HepG2 (cell line): ENCODE measurements around the gene ZBP1. TPM values are rescaled to one million over a fixed set of nuclear protein-coding genes. Genes with fewer than 3 reads are reported as not detected.

Source experiments
- ATF7 ChIP-seq, 2 experiments: fragments of 450-650 bp in 1 of 2; sonication (generic) in 1 of 2; formaldehyde crosslinking in 1 of 2; IDR thresholded peaks; 2 replicates each; pipeline versions ENCODE4 v1.4.0 to v1.6.1; 2016 to 2020; ENCODE audit warnings: antibody characterized with exemption in 1 of 2, mild to moderate bottlenecking in 1 of 2, missing genetic modification reagents in 1 of 2
- ISL2 ChIP-seq: sonication (generic); formaldehyde crosslinking; IDR thresholded peaks from 2 replicates; pipeline ENCODE4 v1.5.0; 2020; ENCODE audit warnings: missing genetic modification reagents
- KLF9 ChIP-seq: IDR thresholded peaks from 2 replicates; pipeline ENCODE4 v1.6.1; 2016; ENCODE audit warnings: low read depth
- MIXL1 ChIP-seq: IDR thresholded peaks from 2 replicates; pipeline ENCODE4 v1.6.1; 2016
- NFE2L2 ChIP-seq: fragments of 150-350 bp; IDR thresholded peaks from 2 replicates; pipeline ENCODE4 v1.6.1; 2014; ENCODE audit warnings: low read length
- NFIB ChIP-seq: sonication (generic); formaldehyde crosslinking; IDR thresholded peaks from 2 replicates; pipeline ENCODE4 v1.9.0; 2021; ENCODE audit warnings: missing genetic modification reagents, mild to moderate bottlenecking, borderline replicate concordance
- PITX1 ChIP-seq: sonication (generic); formaldehyde crosslinking; IDR thresholded peaks from 2 replicates; pipeline ENCODE4 v1.5.1; 2020; ENCODE audit warnings: mild to moderate bottlenecking, missing genetic modification reagents
- SUZ12 ChIP-seq: fragments of 150-350 bp; IDR thresholded peaks from 2 replicates; pipeline ENCODE4 v1.6.1; 2014; ENCODE audit warnings: low read depth, low read length
- ZFP36 ChIP-seq: fragments of 150-350 bp; IDR thresholded peaks from 2 replicates; pipeline ENCODE4 v1.6.1; 2018; ENCODE audit warnings: borderline replicate concordance, low read length, low read depth; ENCODE audit not compliant: partially characterized antibody
- ZFP90 ChIP-seq: sonication (generic); formaldehyde crosslinking; IDR thresholded peaks from 2 replicates; pipeline ENCODE4 v1.8.0; 2022; ENCODE audit warnings: missing genetic modification reagents, mild to moderate bottlenecking, inconsistent platforms, borderline replicate concordance
- ZNF274 ChIP-seq: sonication (generic); formaldehyde crosslinking; IDR thresholded peaks from 2 replicates; pipeline ENCODE4 v1.5.1; 2020; ENCODE audit warnings: mild to moderate bottlenecking, missing genetic modification reagents
- ZNF354B ChIP-seq: sonication (generic); formaldehyde crosslinking; IDR thresholded peaks from 2 replicates; pipeline ENCODE4 v1.8.0; 2022; ENCODE audit warnings: mild to moderate bottlenecking, missing genetic modification reagents
- ZNF547 ChIP-seq: sonication (generic); formaldehyde crosslinking; IDR thresholded peaks from 2 replicates; pipeline ENCODE4 v1.5.1; 2020; ENCODE audit warnings: mild to moderate bottlenecking, missing genetic modification reagents
- ZNF713 ChIP-seq: sonication (generic); formaldehyde crosslinking; IDR thresholded peaks from 2 replicates; pipeline ENCODE4 v1.4.0; 2020; ENCODE audit warnings: mild to moderate bottlenecking, missing genetic modification reagents
- ZNF724P ChIP-seq: sonication (generic); formaldehyde crosslinking; IDR thresholded peaks from 2 replicates; pipeline ENCODE4 v1.8.0; 2022; ENCODE audit warnings: missing genetic modification reagents, borderline replicate concordance
- polyA plus RNA-seq, 8 experiments: library from polyadenylated mRNA; depleted of rRNA in 3 of 8; stranded (reverse) in 7 of 8; unstranded in 1 of 8; fragments of >200 nt; fragmentation: Illumina TruSeq in 4 of 8; extraction: Trizol in 4 of 8; gene quantifications; 2 replicates each; pipeline versions ENCODE4 v1.2.1 to v1.2.3, GENCODE V29; 2011 to 2016; ENCODE audit warnings: low read depth in 4 of 8, missing spikeins in 1 of 8, mixed read lengths in 1 of 8; ENCODE audit not compliant: insufficient read depth in 1 of 8
- total RNA-seq, 5 experiments: library from RNA; depleted of rRNA; stranded (reverse); fragments of >200 nt; fragmentation: Illumina TruSeq; extraction: Trizol; gene quantifications; 2 replicates each; pipeline ENCODE4 v1.2.3, GENCODE V29; 2016; ENCODE audit warnings: low read depth in 1 of 5
- TF ChIP-seq, protein P1 (sequence below): sonication (generic); formaldehyde crosslinking; IDR thresholded peaks from 2 replicates; pipeline ENCODE4 v1.4.0; 2020; ENCODE audit warnings: missing genetic modification reagents, borderline replicate concordance
- TF ChIP-seq, protein P2 (sequence below): sonication (generic); formaldehyde crosslinking; IDR thresholded peaks from 2 replicates; pipeline ENCODE4 v1.9.0; 2022; ENCODE audit warnings: missing genetic modification reagents, mild to moderate bottlenecking, borderline replicate concordance
- TF ChIP-seq, protein P3 (sequence below): sonication (generic); formaldehyde crosslinking; IDR thresholded peaks from 2 replicates; pipeline ENCODE4 v1.8.0; 2022; ENCODE audit warnings: mild to moderate bottlenecking, missing genetic modification reagents; ENCODE audit not compliant: insufficient replicate concordance
- TF ChIP-seq, protein P4 (sequence below): sonication (generic); formaldehyde crosslinking; IDR thresholded peaks from 2 replicates; pipeline ENCODE4 v1.4.0; 2020; ENCODE audit warnings: mild to moderate bottlenecking, missing genetic modification reagents
- TF ChIP-seq, protein P5 (sequence below): sonication (generic); formaldehyde crosslinking; IDR thresholded peaks from 2 replicates; pipeline ENCODE4 v1.5.1; 2020; ENCODE audit warnings: mild to moderate bottlenecking, moderate library complexity, missing genetic modification reagents

The ZBP1 gene
- total and polyA plus RNA-seq, 2 of the 13 experiments (the other 11 are each of a cell fraction or from before 2014, with no cell fraction given): not detected

DNA sequence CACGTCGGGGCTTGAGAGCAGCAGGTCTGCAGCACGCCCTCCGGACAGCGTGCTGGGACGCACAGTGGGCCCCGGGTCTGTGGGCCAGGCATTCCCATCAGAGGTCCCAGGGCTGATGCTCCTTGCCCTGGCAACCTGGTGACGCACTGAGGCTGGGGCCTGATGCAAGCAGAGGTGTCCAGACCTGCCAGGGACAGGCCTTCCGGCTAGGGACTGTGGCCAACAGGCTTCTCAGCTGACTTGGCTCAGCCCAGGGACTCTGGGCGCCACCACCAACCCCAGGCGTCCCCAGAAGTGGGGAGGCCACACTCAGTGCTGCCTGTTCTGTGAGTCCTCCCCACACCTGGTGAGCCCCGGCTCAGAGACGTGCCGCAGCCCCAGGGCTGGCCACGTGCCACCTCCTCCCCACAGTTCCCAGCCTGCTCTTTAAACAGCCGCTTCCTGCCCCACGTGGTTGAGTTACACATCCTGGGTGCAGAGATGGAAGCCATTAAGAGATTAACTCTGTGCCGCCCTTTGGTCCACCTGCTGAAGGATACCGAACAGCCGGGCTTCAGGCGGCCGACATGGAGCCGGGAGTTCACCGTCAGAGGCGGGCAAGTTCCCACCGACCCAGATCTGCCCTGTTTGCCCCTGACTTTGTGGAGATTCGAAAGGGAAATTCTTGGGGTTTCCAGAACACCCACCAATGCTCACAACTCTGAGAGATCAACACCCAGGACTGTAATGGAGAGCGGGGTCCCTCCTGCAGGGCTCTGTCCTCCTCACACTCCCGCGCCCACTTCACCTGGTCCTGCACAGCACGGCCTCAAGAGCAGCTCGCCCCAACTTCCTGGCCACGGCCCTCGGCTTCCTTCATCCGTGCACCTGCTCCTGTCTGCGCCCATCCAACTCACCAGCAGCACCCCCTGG is 37.6 kb upstream of the ZBP1 start (continued):
- no peak for TF ChIP-seq ATF7 (IDR thresholded peaks at IDR 0.05)
- no peak for TF ChIP-seq ATF7 (CRISPR knock-in tag; IDR thresholded peaks at IDR 0.05)
- TF ChIP-seq, protein P1, sequence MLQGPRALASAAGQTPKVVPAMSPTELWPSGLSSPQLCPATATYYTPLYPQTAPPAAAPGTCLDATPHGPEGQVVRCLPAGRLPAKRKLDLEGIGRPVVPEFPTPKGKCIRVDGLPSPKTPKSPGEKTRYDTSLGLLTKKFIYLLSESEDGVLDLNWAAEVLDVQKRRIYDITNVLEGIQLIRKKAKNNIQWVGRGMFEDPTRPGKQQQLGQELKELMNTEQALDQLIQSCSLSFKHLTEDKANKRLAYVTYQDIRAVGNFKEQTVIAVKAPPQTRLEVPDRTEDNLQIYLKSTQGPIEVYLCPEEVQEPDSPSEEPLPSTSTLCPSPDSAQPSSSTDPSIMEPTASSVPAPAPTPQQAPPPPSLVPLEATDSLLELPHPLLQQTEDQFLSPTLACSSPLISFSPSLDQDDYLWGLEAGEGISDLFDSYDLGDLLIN (CRISPR knock-in tag): no peak
- no peak for TF ChIP-seq ZNF354B (CRISPR knock-in tag)
- no peak for TF ChIP-seq NFE2L2
- no peak for TF ChIP-seq SUZ12
- no peak for TF ChIP-seq KLF9
- no peak for TF ChIP-seq ZNF713 (CRISPR knock-in tag)
- no peak for TF ChIP-seq ZNF547 (CRISPR knock-in tag)
- TF ChIP-seq MIXL1: 0 out of 2 replicates have a peak, but pooled peaks have one; percentile 34
- TF ChIP-seq ZFP36: no peak
- TF ChIP-seq, protein P2, sequence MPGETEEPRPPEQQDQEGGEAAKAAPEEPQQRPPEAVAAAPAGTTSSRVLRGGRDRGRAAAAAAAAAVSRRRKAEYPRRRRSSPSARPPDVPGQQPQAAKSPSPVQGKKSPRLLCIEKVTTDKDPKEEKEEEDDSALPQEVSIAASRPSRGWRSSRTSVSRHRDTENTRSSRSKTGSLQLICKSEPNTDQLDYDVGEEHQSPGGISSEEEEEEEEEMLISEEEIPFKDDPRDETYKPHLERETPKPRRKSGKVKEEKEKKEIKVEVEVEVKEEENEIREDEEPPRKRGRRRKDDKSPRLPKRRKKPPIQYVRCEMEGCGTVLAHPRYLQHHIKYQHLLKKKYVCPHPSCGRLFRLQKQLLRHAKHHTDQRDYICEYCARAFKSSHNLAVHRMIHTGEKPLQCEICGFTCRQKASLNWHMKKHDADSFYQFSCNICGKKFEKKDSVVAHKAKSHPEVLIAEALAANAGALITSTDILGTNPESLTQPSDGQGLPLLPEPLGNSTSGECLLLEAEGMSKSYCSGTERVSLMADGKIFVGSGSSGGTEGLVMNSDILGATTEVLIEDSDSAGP (CRISPR knock-in tag): 0 out of 2 replicates have a peak, but pooled peaks have one; percentile 10
- peak; percentile 90 for TF ChIP-seq PITX1
- no peak for TF ChIP-seq ZNF274 (CRISPR knock-in tag)
- TF ChIP-seq, protein P3, sequence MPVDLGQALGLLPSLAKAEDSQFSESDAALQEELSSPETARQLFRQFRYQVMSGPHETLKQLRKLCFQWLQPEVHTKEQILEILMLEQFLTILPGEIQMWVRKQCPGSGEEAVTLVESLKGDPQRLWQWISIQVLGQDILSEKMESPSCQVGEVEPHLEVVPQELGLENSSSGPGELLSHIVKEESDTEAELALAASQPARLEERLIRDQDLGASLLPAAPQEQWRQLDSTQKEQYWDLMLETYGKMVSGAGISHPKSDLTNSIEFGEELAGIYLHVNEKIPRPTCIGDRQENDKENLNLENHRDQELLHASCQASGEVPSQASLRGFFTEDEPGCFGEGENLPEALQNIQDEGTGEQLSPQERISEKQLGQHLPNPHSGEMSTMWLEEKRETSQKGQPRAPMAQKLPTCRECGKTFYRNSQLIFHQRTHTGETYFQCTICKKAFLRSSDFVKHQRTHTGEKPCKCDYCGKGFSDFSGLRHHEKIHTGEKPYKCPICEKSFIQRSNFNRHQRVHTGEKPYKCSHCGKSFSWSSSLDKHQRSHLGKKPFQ (CRISPR knock-in tag): no peak
- TF ChIP-seq, protein P4, sequence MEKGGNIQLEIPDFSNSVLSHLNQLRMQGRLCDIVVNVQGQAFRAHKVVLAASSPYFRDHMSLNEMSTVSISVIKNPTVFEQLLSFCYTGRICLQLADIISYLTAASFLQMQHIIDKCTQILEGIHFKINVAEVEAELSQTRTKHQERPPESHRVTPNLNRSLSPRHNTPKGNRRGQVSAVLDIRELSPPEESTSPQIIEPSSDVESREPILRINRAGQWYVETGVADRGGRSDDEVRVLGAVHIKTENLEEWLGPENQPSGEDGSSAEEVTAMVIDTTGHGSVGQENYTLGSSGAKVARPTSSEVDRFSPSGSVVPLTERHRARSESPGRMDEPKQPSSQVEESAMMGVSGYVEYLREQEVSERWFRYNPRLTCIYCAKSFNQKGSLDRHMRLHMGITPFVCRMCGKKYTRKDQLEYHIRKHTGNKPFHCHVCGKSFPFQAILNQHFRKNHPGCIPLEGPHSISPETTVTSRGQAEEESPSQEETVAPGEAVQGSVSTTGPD (CRISPR knock-in tag): no peak
- TF ChIP-seq, protein P5, sequence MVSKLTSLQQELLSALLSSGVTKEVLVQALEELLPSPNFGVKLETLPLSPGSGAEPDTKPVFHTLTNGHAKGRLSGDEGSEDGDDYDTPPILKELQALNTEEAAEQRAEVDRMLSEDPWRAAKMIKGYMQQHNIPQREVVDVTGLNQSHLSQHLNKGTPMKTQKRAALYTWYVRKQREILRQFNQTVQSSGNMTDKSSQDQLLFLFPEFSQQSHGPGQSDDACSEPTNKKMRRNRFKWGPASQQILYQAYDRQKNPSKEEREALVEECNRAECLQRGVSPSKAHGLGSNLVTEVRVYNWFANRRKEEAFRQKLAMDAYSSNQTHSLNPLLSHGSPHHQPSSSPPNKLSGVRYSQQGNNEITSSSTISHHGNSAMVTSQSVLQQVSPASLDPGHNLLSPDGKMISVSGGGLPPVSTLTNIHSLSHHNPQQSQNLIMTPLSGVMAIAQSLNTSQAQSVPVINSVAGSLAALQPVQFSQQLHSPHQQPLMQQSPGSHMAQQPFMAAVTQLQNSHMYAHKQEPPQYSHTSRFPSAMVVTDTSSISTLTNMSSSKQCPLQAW: no peak
- TF ChIP-seq ISL2 (CRISPR knock-in tag): no peak
- TF ChIP-seq ZFP90: no peak
- no peak for TF ChIP-seq ZNF724P
- TF ChIP-seq NFIB (CRISPR knock-in tag): no peak
